Fibroblast of mammary gland (primary cell): ENCODE measurements around the gene PDE9A.

ENCODE experiments used
- DNase-seq: peaks from one replicate; pipeline ENCODE4 v3.0.0-alpha.2; 2010; ENCODE audit warnings: low read depth
- H3K4me3 ChIP-seq: 2 replicates; pipeline ENCODE4 v1.5.1; 2011; ENCODE audit warnings: low read depth, mild to moderate bottlenecking, low read length, moderate library complexity; ENCODE audit not compliant: control insufficient read depth
- CTCF ChIP-seq: conservative IDR thresholded peaks from 2 replicates; pipeline ENCODE4 v1.5.1; 2011; ENCODE audit warnings: low read depth, low read length, inconsistent platforms; ENCODE audit not compliant: control insufficient read depth, insufficient read depth

The PDE9A gene

GRCh38 chr21:42740405-42740909 is 87.0 kb downstream of the PDE9A start:
- DNase-seq: no peak
- no peak overlapping the region for H3K4me3 ChIP-seq
- TF ChIP-seq CTCF: no peak

DNA sequence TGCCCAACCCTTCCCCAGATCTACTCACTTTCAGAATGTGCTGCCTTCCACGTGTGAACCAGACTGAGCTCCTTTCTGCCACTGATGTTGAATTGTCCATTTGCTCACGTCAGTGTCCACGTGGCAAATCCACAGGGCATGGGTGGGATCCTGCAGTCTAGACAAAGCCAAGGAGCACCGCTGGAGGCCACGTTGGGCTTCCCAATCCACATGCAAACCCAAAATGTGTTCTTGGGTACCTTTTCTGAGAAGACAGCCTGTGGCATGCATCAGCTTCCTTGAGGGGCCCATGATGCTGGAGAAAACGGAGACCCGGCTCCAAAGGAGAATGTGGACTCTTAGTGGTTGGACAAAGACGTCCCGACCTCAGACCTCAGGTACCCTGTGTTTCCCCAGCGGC is 87.6 kb downstream of the PDE9A start:
- no peak for TF ChIP-seq CTCF
- no peak overlapping the region for H3K4me3 ChIP-seq
- DNase-seq: no peak

DNA sequence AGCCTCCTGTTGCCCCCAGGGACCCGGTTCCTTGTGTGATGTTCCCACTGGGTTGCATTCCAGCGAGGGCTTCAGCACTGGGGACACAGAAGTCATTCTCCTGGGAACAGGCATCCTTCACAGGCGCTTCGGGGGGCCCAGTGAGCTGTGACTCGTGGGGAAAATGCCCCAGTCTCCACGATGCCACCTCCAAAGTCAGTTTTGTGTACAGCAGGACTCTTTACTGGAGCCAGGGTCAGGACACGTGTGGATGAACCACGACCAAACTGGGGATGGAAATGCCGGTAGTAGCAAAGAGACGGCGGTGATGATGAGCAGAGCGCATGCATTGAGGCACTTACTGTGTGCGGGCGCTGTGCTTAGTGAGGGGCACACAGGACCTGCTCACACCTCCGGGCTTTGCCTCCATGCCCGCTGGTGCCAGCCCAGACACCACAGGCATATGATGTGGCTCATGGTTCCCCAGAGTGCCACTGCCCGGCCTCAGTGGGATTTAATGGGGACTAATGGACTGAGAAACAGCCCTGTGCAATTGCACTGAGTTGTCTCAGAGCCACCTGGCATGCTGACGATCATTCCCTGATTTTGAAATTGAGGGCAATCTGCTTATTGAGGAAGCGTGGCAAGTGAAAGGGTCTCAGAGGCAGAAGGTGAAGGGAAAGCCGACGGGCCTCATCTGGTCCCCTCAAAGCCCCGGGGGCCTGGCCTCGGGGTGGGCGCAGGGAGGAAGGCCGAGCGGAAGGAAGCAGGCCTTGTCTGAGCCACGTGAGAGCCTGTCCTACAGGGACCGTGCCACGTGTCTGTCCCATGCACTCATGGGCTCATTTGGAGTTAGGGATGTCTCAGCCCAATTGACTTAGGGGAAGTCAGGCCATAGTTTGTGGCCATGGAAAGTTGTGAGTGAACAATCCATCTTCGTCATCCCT is 91.4 kb downstream of the PDE9A start:
- DNase-seq: no peak
- no peak overlapping the region for H3K4me3 ChIP-seq
- TF ChIP-seq CTCF: no peak

DNA sequence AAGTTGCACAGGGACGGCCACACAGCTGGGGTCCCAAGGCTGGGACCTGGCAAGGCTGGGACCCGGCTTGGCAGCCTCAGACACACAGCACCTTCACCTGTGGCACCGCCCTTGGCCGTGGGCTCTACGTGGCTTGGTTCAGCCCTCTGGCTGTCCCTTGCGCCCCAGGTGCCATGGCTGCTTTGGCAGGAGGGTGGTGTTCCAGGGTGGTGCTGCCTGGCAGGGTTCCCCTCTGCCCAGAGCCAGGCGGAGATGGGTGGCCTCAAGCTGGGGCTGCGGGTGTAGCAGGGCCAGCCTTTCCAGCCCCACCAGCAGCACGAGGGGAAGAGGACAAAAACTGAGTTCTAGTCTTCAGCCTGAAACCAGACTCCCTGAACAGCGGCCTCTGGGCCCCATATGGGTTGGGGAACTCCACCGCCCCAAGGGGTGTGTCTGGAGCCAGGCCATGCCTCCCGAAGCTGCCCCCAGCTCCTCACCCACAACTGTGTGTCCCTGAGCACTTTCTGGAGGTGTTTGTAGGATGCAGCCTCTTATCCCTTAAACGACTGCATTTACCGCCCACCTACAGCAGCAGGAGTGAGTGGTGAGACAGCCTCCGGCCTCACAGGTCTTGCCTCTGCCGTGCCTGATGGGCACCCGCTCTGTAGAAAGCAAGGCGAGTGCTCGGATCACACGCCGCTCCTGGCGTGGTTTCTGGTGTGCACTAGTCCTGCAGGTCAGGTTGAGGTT is 92.3 kb downstream of the PDE9A start:
- no peak for TF ChIP-seq CTCF
- no peak overlapping the region for H3K4me3 ChIP-seq
- no peak for DNase-seq

DNA sequence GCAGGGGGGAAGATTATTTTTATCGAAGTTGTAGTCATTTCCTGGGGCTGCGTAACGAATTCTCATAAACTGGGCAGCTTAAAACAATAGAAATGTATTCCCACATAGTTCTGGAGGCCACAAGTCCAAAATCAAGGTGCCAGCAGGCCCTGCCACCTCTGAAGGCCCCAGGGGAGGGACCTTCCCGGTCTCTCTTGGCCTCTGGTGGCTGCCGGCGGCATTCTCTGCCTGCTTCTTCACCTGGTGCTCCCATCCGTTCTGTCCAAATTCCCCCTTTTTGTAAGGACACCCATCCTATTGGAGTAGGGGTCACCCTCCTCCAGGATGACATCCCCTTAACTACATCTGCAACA is 92.8 kb downstream of the PDE9A start:
- no peak for DNase-seq
- no peak overlapping the region for H3K4me3 ChIP-seq

More for the DNA sequence above, 92.8 kb downstream of the PDE9A start:
- no peak for TF ChIP-seq CTCF
